Lower leg skin (tissue), 4 donors: ENCODE measurements around the gene PNPLA6. TPM values are rescaled to one million over a fixed set of nuclear protein-coding genes. Genes with fewer than 3 reads are reported as not detected.
"Not testable (repeated sequence)": the region's sequence is repeated elsewhere in the genome, so short reads cannot be mapped to it uniquely, and the experiment has no call there.

Experiments used
- DNase-seq, 2 donors: peaks; one replicate each; pipeline ENCODE4 v3.0.0-alpha.2; 2019; ENCODE audit warnings: low spot score in 2 of 2
- H3K4me3 ChIP-seq: fragments of 200-600 bp; sonication (generic); 2 replicates; pipeline ENCODE4 v1.5.1; 2017; ENCODE audit warnings: mild to moderate bottlenecking, low read depth; ENCODE audit not compliant: poor library complexity, severe bottlenecking
- POLR2A ChIP-seq, 2 donors: fragments of 450-650 bp; IDR thresholded peaks; one replicate each; pipeline ENCODE4 v1.6.1; 2016 to 2017; ENCODE audit warnings: antibody characterized with exemption in 2 of 2, mild to moderate bottlenecking in 1 of 2, moderate library complexity in 1 of 2
- WGBS, 2 donors: methylation state at CpG; one replicate each; pipeline ENCODE4 v1.1.5; 2018; 5-methylcytosine and 5-hydroxymethylcytosine counted together
- intact Hi-C: fragments of 100-400 bp; cut with DNase I; formaldehyde crosslinking; loops from one replicate; pipeline ENCODE4 v1.15.0; 2023; ENCODE audit warnings: low total_unique reads
- total RNA-seq, 4 donors: library from RNA; depleted of rRNA; stranded (reverse); fragments of >200 nt; gene quantifications; one replicate each; pipeline ENCODE4 v1.1.0, GENCODE V29; 2016
- TF ChIP-seq, protein P1 (sequence below), 3 donors: fragments of 450-650 bp; IDR thresholded peaks; one replicate each; pipeline ENCODE4 v1.5.1; 2016; ENCODE audit warnings: antibody characterized with exemption in 3 of 3, mild to moderate bottlenecking in 3 of 3, moderate library complexity in 2 of 3

PNPLA6 gene
- total RNA-seq, 4 donors from 2014 or later, result 58.3 to 89.8 (median 71.0) TPM

DNA sequence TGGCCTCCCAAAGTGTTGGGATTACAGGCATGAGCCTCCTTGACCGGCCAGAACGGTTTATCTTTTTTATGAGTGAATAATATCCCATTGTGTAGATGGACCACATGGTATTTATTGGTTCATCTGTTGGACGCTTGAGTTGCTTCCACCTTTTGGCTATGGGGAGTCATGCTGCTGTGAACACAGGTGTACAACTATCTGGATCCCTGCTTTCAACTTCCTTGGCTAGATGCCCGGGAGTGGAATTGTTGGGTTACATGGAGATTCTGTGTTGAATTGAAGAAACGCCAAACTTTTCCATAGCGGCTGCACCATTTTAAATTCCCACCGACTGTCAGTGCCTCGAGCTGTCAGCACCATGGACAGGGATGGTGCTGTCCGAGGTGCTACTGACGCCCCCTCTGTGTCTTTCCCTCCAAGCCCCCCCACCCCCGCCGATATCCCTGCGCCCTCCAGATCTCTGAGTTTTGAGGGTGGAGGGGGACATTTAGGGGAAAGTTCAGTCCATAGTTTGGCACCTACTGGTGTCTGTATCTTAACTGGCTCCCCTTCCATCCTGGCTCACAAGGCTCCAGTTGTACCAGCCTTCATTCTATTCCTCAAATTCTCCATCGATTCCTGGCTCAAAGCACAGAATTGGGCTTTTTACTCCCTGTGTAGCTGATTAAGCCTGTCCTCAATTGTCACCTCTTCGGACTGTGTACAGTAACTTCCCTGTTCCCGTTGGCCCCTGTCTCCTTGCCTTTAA lies 27.3 kb downstream of the PNPLA6 start:
- DNase-seq, result no peak
- intact Hi-C loops, result no loop called here
- TF ChIP-seq POLR2A (IDR thresholded peaks at IDR 0.05), result no peak
- TF ChIP-seq, protein P1, sequence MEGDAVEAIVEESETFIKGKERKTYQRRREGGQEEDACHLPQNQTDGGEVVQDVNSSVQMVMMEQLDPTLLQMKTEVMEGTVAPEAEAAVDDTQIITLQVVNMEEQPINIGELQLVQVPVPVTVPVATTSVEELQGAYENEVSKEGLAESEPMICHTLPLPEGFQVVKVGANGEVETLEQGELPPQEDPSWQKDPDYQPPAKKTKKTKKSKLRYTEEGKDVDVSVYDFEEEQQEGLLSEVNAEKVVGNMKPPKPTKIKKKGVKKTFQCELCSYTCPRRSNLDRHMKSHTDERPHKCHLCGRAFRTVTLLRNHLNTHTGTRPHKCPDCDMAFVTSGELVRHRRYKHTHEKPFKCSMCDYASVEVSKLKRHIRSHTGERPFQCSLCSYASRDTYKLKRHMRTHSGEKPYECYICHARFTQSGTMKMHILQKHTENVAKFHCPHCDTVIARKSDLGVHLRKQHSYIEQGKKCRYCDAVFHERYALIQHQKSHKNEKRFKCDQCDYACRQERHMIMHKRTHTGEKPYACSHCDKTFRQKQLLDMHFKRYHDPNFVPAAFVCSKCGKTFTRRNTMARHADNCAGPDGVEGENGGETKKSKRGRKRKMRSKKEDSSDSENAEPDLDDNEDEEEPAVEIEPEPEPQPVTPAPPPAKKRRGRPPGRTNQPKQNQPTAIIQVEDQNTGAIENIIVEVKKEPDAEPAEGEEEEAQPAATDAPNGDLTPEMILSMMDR (IDR thresholded peaks at IDR 0.05), result no peak

DNA sequence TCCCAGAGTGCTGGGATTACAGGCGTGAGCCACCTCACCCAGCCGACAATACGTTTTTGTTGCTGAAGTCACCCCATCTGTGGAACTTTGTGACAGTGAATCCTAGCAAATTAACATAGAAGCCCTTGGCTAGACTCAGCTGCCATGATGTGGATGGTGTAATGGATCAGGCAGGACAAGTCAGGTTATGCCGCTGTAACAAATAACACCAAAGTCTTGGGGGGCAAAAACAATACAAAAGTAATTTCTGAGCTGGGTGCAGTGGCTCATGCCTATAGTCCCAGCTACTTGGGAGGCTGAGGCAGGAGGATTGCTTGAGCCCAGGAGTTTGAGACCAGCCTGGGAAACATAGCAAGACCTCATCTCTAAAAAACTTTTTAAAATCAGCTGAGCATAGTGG lies 29.3 kb downstream of the PNPLA6 start:
- WGBS, 2 donors, result 95% methylated on average over 4 of the region's 4 CpGs
- intact Hi-C loops, result no loop called here

More for the DNA sequence above, 27.3 kb downstream of the PNPLA6 start:
- whole genome bisulfite sequencing, 2 donors, result 61 to 66% methylated on average over 15 to 16 of the region's 16 CpGs
- H3K4me3 ChIP-seq, result no peak overlapping the region

DNA sequence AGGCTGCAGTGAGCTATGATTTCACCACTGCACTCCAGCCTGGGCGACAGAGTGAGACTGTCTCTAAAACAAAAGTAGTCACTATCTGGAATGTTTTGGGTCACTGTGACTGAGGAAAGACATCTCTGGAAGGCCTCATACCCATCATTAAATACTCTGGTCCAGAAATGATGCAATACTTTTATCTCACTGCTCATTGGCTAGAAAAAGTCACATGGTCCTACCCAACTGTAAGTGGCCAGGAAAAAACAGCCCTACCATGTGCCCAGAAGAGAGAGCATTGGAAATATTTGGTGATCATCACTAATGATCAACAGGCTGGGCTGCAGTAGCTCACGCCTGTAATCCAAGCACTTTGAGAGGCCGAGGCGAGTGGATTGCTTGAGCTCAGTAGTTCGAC lies 29.8 kb downstream of the PNPLA6 start:
- DNase-seq, result no peak
- H3K4me3 ChIP-seq, result no peak overlapping the region
- 88 to 94% methylated on average over 5 of the region's 5 CpGs for WGBS, 2 donors
- TF ChIP-seq, protein P1 (IDR thresholded peaks at IDR 0.05), result no peak
- no peak for TF ChIP-seq POLR2A (IDR thresholded peaks at IDR 0.05)
- intact Hi-C loops, result no loop called here

More for the DNA sequence above, 29.3 kb downstream of the PNPLA6 start:
- H3K4me3 ChIP-seq, result no peak overlapping the region
- no peak for DNase-seq
- TF ChIP-seq, protein P1 (IDR thresholded peaks at IDR 0.05), result no peak
- TF ChIP-seq POLR2A (IDR thresholded peaks at IDR 0.05), result no peak

DNA sequence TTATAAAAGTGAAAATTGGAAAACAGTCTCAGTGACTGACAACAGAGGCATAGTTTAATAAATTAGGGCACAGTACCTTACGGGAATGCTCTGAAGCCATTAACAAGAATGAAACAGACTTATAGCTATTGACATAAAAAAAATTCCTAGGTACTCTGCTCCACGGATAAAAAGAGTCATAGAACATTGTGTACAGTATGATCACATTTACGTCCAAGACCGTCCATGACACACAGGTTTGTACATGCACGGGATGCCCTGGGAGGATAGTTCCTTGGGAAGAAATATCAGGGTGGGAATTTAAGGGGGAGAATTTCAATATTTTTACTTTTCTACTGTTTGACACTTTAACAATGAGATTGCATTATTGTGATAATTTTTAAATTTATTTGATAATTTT lies 35.2 kb downstream of the PNPLA6 start:
- TF ChIP-seq, protein P1 (IDR thresholded peaks at IDR 0.05), result no peak
- TF ChIP-seq POLR2A (IDR thresholded peaks at IDR 0.05), result no peak
- H3K4me3 ChIP-seq, result no peak overlapping the region
- no peak for DNase-seq
- 44 to 67% methylated on average over 5 of the region's 5 CpGs for WGBS, 2 donors
- intact Hi-C loops, result no loop called here

DNA sequence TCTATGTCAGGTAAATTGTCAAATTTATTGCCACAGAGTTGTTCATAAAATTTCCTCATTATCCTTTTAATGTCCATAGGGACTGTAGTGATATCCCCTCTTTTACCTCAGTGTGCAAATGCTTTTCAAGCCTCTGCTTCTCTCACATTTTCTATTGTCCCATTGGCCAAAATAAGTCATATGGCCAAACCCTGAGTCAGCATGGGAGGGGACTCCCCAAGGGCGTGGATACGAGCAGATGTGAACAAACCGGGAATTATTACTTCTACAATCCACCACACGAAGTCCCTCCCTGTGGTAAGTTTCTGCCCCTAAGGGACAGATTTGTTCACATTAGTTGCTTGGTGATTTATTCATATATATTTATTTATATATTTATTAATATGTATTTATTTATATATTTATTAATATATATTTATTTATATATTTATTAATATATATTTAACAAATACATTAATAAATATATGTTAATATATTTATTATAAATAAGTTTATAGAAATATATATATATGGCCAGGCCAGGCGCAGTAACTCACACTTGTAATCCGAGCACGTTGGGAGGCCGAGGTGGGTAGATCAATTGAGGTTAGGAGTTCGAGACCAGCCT lies 40.0 kb downstream of the PNPLA6 start:
- intact Hi-C loops, result no loop called here
- no peak for DNase-seq
- TF ChIP-seq POLR2A (IDR thresholded peaks at IDR 0.05), result no peak
- TF ChIP-seq, protein P1 (IDR thresholded peaks at IDR 0.05), result no peak
- 54 to 58% methylated on average over 9 of the region's 9 CpGs for WGBS, 2 donors
- H3K4me3 ChIP-seq, result no peak overlapping the region

DNA sequence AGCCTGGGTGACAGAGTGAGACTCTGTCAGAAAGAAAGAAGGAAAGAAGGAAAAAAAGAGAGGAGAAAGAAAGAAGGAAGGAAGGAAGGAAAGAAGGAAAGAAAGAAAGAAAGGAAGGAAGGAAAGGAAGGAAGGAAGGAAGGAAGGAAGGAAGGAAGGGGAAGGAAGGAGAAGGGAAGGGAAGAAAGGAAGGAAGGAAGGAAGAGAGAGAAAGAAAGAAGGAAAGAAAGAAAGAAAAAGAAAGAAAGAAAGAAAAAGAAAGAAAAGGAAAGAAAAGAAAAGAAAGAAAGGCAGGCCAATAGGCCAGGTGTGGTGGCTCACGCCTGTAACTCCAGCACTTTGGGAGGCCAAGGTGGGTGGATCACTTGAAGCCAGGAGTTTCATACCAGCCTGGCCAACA lies 41.9 kb downstream of the PNPLA6 start:
- intact Hi-C loops, DNase-seq, H3K4me3 ChIP-seq: not testable (repeated sequence)
- WGBS, 2 donors, result 93 to 95% methylated on average over 1 of the region's 1 CpG
